ENCODE results near the gene ANKRD28.

GRCh38 chr3:15755780-15756179 lies 42.0 kb downstream of the ANKRD28 start:
- TF ChIP-seq TAF1 (IDR thresholded peaks at IDR 0.05; ENCODE audit: borderline replicate concordance, low read depth, low read length) = no peak
- no peak for TF ChIP-seq POLR2AphosphoS5 (IDR thresholded peaks at IDR 0.05; ENCODE audit: low read depth, low read length)
- no peak for TF ChIP-seq POLR2A (IDR thresholded peaks at IDR 0.05; ENCODE audit: low read depth, low read length)
